ENCODE measurements around the gene SETD5.

The SETD5 gene

DNA sequence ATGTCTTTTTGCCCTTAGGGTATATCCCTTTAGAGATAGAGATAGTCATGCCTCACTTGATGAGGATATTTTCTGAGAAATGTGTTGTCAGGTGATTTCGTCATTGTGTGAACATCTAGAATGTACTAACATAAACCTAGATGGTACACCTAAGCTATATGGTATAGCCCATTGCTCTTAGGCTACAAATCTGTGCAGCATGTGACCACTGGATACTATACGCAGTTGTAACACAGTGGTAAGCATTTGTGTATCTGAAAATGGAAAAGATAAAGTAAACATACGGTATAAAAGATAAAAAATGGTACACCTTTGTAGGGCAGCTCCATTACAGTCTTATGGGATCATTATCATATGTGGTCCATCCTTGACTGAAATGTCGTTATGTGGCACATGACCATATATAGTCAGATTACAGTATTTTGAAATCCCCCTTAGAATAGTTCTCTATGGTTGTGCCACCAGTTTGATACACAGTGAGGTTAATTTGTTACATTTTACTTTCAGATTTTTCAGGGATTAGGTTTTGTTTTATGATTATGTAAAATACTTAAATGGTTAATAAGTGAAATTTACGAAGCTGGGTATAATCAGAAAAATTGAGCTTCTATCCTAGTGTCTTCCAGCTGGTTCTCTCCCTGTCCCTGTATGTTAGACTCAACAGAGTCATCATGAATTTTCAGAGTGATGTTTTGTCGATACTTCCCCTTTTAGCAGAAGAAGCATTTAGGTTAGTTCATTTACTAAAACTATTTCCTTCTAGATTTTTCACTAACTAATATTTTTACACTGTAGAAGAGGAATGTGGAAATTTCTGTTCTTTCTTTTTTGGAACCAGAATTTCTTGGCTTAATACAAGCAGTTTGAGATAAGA lies 12.8 kb downstream of the SETD5 start:
- peaks cover 26% of the 10 kb centered on the region for H3K36me3 Mint-ChIP-seq (ENCODE audit: low read depth)
- no peak for DNase-seq
- ATAC-seq, result no peak
- H3K27me3 Mint-ChIP-seq, result no peaks in the 10 kb centered on the region
- peak overlapping the region; percentile 26 for H3K27ac Mint-ChIP-seq
- no peaks in the 10 kb centered on the region for H3K9me3 Mint-ChIP-seq
- no peak overlapping the region for H3K4me3 Mint-ChIP-seq
- peaks cover 71% of the 10 kb centered on the region for H3K4me1 Mint-ChIP-seq

- no peaks in the 10 kb centered on the region for H3K27me3 Mint-ChIP-seq
- peaks cover 27% of the 10 kb centered on the region for H3K36me3 Mint-ChIP-seq (ENCODE audit: low read depth)
- H3K27ac Mint-ChIP-seq, result no peak overlapping the region
- no peak overlapping the region for H3K4me3 Mint-ChIP-seq
- no peak for ATAC-seq
- peaks cover 69% of the 10 kb centered on the region for H3K4me1 Mint-ChIP-seq
- DNase-seq, result no peak
- no peaks in the 10 kb centered on the region for H3K9me3 Mint-ChIP-seq
These were observed 13.9 kb downstream of the SETD5 start for GRCh38 chr3:9411302-9411701.

DNA sequence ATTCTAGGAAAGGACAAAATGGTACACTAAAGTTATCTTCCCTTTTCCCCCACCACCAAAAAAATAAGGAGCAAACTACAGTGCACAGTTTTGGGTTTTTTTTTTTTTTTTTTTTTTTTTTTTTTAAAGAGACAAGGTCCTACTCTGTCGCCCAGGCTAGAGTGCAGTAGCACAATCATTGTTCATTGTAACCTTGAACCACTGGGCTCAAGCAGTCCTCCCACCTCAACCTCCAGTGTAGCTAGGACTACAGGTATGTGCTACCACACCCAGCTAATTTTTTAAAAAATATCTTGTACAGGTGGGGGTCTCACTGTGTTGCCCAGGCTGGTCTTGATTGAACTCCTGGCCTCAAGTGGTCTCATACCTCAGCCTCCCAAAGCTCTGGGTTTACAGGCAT lies 14.9 kb downstream of the SETD5 start:
- H3K27ac Mint-ChIP-seq, result no peak overlapping the region
- no peak overlapping the region for H3K4me3 Mint-ChIP-seq
- H3K36me3 Mint-ChIP-seq (ENCODE audit: low read depth), result peaks cover 30% of the 10 kb centered on the region
- H3K9me3 Mint-ChIP-seq, result no peaks in the 10 kb centered on the region
- DNase-seq (no peak), ATAC-seq (no peak)
- H3K4me1 Mint-ChIP-seq, result peaks cover 62% of the 10 kb centered on the region
- H3K27me3 Mint-ChIP-seq, result no peaks in the 10 kb centered on the region

DNA sequence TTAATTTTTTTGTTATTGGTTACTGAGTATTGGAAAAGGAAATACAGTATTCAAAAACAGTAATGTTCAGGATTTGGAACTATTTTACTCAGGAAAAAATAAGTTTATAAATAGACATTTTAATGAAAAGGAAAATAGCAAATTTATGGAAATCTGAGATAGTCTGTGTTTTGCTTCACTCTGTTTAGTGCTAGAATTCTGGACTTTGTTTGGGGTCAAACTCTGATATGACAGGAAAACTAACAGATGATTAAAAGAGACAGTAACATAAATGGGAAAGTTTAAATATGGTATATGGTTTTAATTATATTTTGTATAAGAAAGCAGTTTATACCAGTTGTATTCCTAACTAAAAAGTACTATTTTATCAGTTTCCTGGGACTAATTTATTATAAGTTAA lies 17.4 kb downstream of the SETD5 start:
- ATAC-seq (no peak), DNase-seq (no peak)
- Mint-ChIP-seq H3K9me3 (no peaks in the 10 kb centered on the region), H3K27ac (no peak overlapping the region), H3K4me1 (peaks cover 54% of the 10 kb centered on the region), H3K36me3 (ENCODE audit: low read depth) (peaks cover 24% of the 10 kb centered on the region), H3K27me3 (no peaks in the 10 kb centered on the region), H3K4me3 (no peak overlapping the region)

DNA sequence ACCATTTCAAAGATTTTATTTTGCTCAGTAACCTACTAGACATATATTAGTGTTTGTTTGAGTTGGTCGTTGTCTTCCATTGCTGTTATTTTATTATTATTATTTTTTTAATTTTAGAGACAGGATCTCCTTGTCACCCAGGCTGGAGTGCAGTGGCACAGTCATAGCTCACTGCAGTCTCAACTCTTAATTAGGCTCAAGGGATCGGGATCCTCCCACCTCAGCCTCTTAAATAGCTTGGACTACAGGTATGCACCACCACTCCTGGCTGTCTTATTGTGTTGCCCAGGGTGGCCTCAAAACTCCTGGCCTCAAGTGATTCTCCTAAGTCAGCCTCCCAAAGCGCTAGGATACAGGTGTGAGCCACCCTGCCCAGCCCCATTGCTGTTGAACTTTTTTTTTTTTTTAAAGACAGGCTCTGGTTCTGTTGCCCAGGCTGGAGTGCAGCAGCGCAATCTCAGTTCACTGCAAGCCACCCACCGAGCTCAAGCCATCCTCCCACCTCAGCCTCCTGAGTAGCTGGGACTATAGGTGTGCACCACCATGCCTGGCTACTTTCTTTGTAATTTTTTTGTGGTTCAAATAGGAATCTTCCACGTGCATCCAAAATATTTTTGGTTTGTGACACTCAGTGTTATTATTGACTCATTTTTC lies 18.2 kb downstream of the SETD5 start:
- peaks cover 24% of the 10 kb centered on the region for H3K36me3 Mint-ChIP-seq (ENCODE audit: low read depth)
- H3K4me3 Mint-ChIP-seq, result no peak overlapping the region
- H3K4me1 Mint-ChIP-seq, result peaks cover 52% of the 10 kb centered on the region
- DNase-seq, result no peak
- ATAC-seq, result peak; percentile 61
- H3K9me3 Mint-ChIP-seq, result no peaks in the 10 kb centered on the region
- no peaks in the 10 kb centered on the region for H3K27me3 Mint-ChIP-seq
- H3K27ac Mint-ChIP-seq, result peak overlapping the region; percentile 66

DNA sequence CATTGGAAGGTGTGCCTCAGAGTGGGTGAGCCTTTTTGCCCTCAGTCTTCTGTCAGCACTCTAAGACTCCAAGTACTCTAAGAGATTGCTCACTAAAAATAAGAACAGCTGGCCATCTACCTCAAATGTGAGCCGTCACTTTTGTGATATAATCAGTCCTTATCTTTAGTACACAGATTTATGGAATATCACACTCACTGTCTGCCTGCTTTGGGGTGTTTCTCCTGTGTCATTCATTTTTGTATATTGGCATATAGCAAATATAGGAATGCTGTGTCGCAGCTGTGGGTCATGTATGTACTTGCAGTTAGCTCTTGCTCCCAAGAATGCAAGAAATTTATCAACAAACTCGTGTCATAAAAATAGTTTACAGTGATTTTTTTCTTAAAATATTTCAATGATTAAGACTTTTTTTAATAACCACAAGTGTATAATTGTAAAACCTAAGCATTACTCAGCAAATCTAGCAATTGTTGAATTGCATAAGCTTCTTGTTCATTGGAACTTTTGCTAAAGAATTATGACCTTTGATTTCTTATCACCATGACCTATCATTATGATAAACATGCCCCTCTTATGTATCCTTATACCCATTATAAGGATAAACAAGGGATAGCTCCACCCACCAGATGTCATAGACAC lies 18.8 kb downstream of the SETD5 start:
- DNase-seq (no peak), ATAC-seq (peak; percentile 76)
- no peaks in the 10 kb centered on the region for H3K27me3 Mint-ChIP-seq
- H3K4me3 Mint-ChIP-seq, result no peak overlapping the region
- H3K36me3 Mint-ChIP-seq (ENCODE audit: low read depth), result peaks cover 24% of the 10 kb centered on the region
- H3K4me1 Mint-ChIP-seq, result peaks cover 54% of the 10 kb centered on the region
- H3K9me3 Mint-ChIP-seq, result no peaks in the 10 kb centered on the region
- peak overlapping the region; percentile 66 for H3K27ac Mint-ChIP-seq

GRCh38 chr3:9420850-9421549 lies 23.6 kb downstream of the SETD5 start:
- Mint-ChIP-seq H3K4me3 (no peak overlapping the region), H3K4me1 (peaks cover 38% of the 10 kb centered on the region), H3K27me3 (no peaks in the 10 kb centered on the region), H3K9me3 (no peaks in the 10 kb centered on the region), H3K27ac (peak overlapping the region; percentile 52), H3K36me3 (ENCODE audit: low read depth) (peaks cover 33% of the 10 kb centered on the region)
- ATAC-seq (no peak), DNase-seq (no peak)

- DNase-seq, result no peak
These were observed 25.5 kb downstream of the SETD5 start for GRCh38 chr3:9422712-9423424.

GRCh38 chr3:9428411-9428810 lies 31.0 kb downstream of the SETD5 start:
- H3K4me3 Mint-ChIP-seq, result no peak overlapping the region
- DNase-seq (no peak), ATAC-seq (no peak)
- H3K9me3 Mint-ChIP-seq, result no peaks in the 10 kb centered on the region
- peaks cover 65% of the 10 kb centered on the region for H3K36me3 Mint-ChIP-seq (ENCODE audit: low read depth)
- no peak overlapping the region for H3K27ac Mint-ChIP-seq
- no peaks in the 10 kb centered on the region for H3K4me1 Mint-ChIP-seq
- no peaks in the 10 kb centered on the region for H3K27me3 Mint-ChIP-seq

More at GRCh38 chr3:9422712-9423424, 25.5 kb downstream of the SETD5 start:
- no peaks in the 10 kb centered on the region for H3K27me3 Mint-ChIP-seq
- no peak overlapping the region for H3K4me3 Mint-ChIP-seq
- peaks cover 33% of the 10 kb centered on the region for H3K4me1 Mint-ChIP-seq
- H3K36me3 Mint-ChIP-seq (ENCODE audit: low read depth), result peaks cover 39% of the 10 kb centered on the region
- peak; percentile 15 for ATAC-seq
- H3K9me3 Mint-ChIP-seq, result no peaks in the 10 kb centered on the region
- peak overlapping the region; percentile 84 for H3K27ac Mint-ChIP-seq

GRCh38 chr3:9430733-9431132 lies 33.3 kb downstream of the SETD5 start:
- no peak for ATAC-seq
- no peak overlapping the region for H3K4me3 Mint-ChIP-seq
- H3K9me3 Mint-ChIP-seq, result no peaks in the 10 kb centered on the region
- no peak for DNase-seq
- H3K27ac Mint-ChIP-seq, result no peak overlapping the region
- peaks cover 70% of the 10 kb centered on the region for H3K36me3 Mint-ChIP-seq (ENCODE audit: low read depth)
- H3K27me3 Mint-ChIP-seq, result no peaks in the 10 kb centered on the region
- no peaks in the 10 kb centered on the region for H3K4me1 Mint-ChIP-seq

DNA sequence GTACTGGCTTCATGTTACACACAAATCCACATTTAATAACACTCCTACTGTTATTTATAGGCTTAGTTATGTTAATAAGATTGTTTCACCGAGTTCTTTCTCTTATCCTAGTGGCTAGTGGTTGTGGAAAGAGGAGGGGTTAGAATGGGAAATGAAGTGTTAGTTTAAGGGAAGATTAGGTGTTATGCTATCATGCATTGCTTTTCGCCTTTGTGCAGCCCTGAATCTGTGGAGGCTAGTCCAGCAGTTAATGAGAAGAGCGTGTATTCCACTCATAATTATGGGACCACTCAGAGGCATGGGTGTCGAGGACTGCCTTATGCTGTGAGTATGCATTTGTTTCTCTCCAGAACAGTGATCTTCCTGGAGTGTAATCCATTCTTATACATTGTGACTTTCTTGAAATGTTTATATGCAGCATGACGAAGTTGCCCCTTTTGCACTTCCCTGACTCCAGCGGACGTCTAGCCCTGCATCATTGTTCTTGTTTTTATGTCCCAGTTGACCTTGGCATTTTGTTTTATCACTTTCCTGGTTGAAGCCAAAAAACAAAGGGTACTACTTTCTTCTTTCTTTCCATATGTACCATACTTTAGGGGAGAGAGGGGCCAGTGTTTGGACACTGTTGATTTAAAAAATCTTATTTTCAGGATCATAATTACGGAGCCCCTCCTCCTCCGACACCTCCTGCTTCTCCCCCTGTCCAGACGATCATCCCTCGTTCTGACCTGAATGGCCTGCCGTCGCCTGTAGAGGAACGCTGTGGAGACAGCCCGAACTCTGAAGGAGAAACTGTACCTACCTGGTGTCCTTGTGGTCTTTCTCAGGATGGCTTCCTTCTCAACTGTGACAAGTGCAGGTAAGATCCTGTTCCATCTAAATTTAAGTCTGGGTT lies 36.5 kb downstream of the SETD5 start:
- DNase-seq (no peak), ATAC-seq (no peak)
- Mint-ChIP-seq H3K9me3 (no peaks in the 10 kb centered on the region), H3K4me3 (no peak overlapping the region), H3K36me3 (ENCODE audit: low read depth) (peaks cover 64% of the 10 kb centered on the region), H3K27ac (no peak overlapping the region), H3K4me1 (no peaks in the 10 kb centered on the region), H3K27me3 (no peaks in the 10 kb centered on the region)

DNA sequence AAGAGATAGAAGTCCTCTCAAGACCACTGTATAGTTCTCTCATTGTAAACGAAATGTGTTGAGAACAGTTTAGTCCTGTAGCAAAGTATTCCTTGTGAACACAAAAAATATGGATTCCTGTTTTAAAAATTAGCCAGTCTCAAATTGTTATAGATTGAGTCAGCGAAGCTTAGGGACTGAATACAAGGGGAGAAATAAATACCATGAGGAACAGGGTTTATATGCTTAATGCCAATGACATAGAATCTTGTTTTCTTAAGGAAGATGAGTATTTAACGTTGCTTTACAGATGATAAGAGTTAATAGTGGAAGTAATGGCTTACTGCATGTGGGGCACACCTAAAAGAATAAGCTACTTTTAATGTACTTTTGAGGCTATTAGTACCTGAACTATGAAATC lies 37.9 kb downstream of the SETD5 start:
- no peaks in the 10 kb centered on the region for H3K4me1 Mint-ChIP-seq
- no peak for DNase-seq
- peaks cover 57% of the 10 kb centered on the region for H3K36me3 Mint-ChIP-seq (ENCODE audit: low read depth)
- no peak overlapping the region for H3K27ac Mint-ChIP-seq
- no peak overlapping the region for H3K4me3 Mint-ChIP-seq
- no peaks in the 10 kb centered on the region for H3K27me3 Mint-ChIP-seq
- no peak for ATAC-seq
- H3K9me3 Mint-ChIP-seq, result no peaks in the 10 kb centered on the region

DNA sequence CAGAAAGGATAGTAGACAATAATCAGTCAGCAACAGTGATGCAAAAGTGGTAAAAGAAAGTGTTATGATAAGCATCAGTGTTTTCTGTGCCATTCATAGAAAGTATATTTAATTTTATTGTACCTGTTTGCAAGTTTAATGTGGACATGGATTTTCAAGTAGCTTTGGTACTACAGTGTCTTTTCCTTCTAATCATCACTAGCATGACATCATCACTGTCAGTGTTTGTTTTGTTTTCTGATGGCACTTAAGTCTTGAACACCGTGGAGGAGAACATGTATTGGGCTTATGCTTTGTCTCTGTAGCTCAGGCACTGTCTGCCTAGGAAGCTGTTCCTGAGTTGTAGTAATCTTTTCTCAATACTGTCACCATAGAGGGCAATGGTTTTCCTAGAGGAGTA lies 41.9 kb downstream of the SETD5 start:
- no peak overlapping the region for H3K27ac Mint-ChIP-seq
- no peak for DNase-seq
- ATAC-seq, result no peak
- peaks cover 2% of the 10 kb centered on the region for H3K4me1 Mint-ChIP-seq
- no peak overlapping the region for H3K4me3 Mint-ChIP-seq
- H3K36me3 Mint-ChIP-seq (ENCODE audit: low read depth), result peaks cover 59% of the 10 kb centered on the region
- no peaks in the 10 kb centered on the region for H3K9me3 Mint-ChIP-seq
- no peaks in the 10 kb centered on the region for H3K27me3 Mint-ChIP-seq

All from activated naive CD8-positive, alpha-beta T cell treated with anti-CD3 and anti-CD28 coated beads, Interleukin-2, amount 50 U/mL, for 24 hours (primary cell).